SK-N-SH (cell line): ENCODE results near the gene CCDC91. TPM values are rescaled to one million over a fixed set of nuclear protein-coding genes. Genes with fewer than 3 reads are reported as not detected.

ENCODE experiments used
- CTCF ChIA-PET: fragments of 300-600, 350-600 bp; formaldehyde crosslinking; extraction: SDS; loops from one replicate; lab custom pipeline; 2021; lab: Yijun Ruan, JAX
- POLR2A ChIA-PET: fragments of 350-600 bp; sonication (Branson Sonifier 250); formaldehyde crosslinking; extraction: SDS; loops from one replicate; lab custom pipeline; 2020; ENCODE audit warnings: antibody characterized with exemption, inconsistent platforms; lab: Yijun Ruan, JAX
- DNase-seq: peaks from one replicate; pipeline ENCODE4 v3.0.0; 2012
- H2AFZ ChIP-seq: fragments of 200-600 bp; sonication (generic); 2 replicates; pipeline ENCODE4 v1.8.1; 2016; ENCODE audit warnings: antibody characterized with exemption, mild to moderate bottlenecking, low read depth
- H3F3A ChIP-seq: fragments of 200-600 bp; sonication (generic); replicated peaks from 2 replicates; pipeline ENCODE3; 2016; ENCODE audit warnings: antibody characterized with exemption, mild to moderate bottlenecking; ENCODE audit not compliant: insufficient read depth
- H3K27ac ChIP-seq, 2 experiments: fragments of 200-500 bp in 1 of 2; fragments of 200-600 bp in 1 of 2; sonication (Bioruptor generic) in 1 of 2; sonication (generic), shearing (Covaris generic) in 1 of 2; 2 replicates each; pipeline versions ENCODE4 v1.5.1 to v1.6.1; 2014 to 2016; ENCODE audit warnings: low read depth in 2 of 2, inconsistent platforms in 1 of 2, low read length in 1 of 2, mild to moderate bottlenecking in 1 of 2, mixed read lengths in 1 of 2
- H3K27me3 ChIP-seq: fragments of 200-600 bp; sonication (generic), shearing (Covaris generic); 2 replicates; pipeline ENCODE4 v1.6.1; 2016; ENCODE audit warnings: mixed run types; ENCODE audit not compliant: insufficient read depth
- H3K36me3 ChIP-seq, 2 experiments: fragments of 200-500 bp in 1 of 2; fragments of 200-600 bp in 1 of 2; sonication (Bioruptor generic) in 1 of 2; sonication (generic) in 1 of 2; replicated peaks in 1 of 2; 2 replicates each; pipeline versions ENCODE3 to v1.5.1; 2014 to 2016; ENCODE audit warnings: low read length in 1 of 2, mild to moderate bottlenecking in 1 of 2; ENCODE audit not compliant: insufficient read depth in 2 of 2, control insufficient read depth in 1 of 2
- H3K4me1 ChIP-seq, 2 experiments: fragments of 200-500 bp in 1 of 2; fragments of 200-600 bp in 1 of 2; sonication (Bioruptor generic) in 1 of 2; sonication (generic), shearing (Covaris generic) in 1 of 2; 2 replicates each; pipeline versions ENCODE4 v1.5.1 to v1.6.1; 2014 to 2016; ENCODE audit warnings: low read depth in 1 of 2, low read length in 1 of 2, mixed run types in 1 of 2; ENCODE audit not compliant: insufficient read depth in 2 of 2, control insufficient read depth in 1 of 2
- H3K4me2 ChIP-seq: fragments of 200-600 bp; sonication (generic), shearing (Covaris generic); 2 replicates; pipeline ENCODE4 v1.6.1; 2017; ENCODE audit warnings: mixed run types
- H3K4me3 ChIP-seq, 2 experiments: fragments of 200-500 bp in 1 of 2; fragments of 200-600 bp in 1 of 2; sonication (Bioruptor generic) in 1 of 2; sonication (generic), shearing (Covaris generic) in 1 of 2; 2 replicates each; pipeline versions ENCODE4 v1.5.1 to v1.8.1; 2014 to 2016; ENCODE audit warnings: low read depth in 2 of 2, inconsistent platforms in 1 of 2, low read length in 1 of 2, mild to moderate bottlenecking in 1 of 2, mixed read lengths in 1 of 2, moderate library complexity in 1 of 2
- H3K79me2 ChIP-seq: fragments of 200-600 bp; sonication (generic); 2 replicates; pipeline ENCODE4 v1.8.1; 2017; ENCODE audit warnings: mild to moderate bottlenecking; ENCODE audit not compliant: insufficient read depth
- H3K9ac ChIP-seq: fragments of 200-600 bp; sonication (generic); 2 replicates; pipeline ENCODE4 v1.6.1; 2017; ENCODE audit warnings: mixed run types
- H3K9me2 ChIP-seq: fragments of 200-600 bp; sonication (generic); 2 replicates; pipeline ENCODE4 v1.6.1; 2017; ENCODE audit warnings: mixed run types
- H3K9me3 ChIP-seq: fragments of 200-600 bp; sonication (generic); 2 replicates; pipeline ENCODE4 v1.6.1; 2017; ENCODE audit warnings: mixed run types, mild to moderate bottlenecking, moderate library complexity
- H4K20me1 ChIP-seq: fragments of 200-600 bp; sonication (generic); 2 replicates; pipeline ENCODE4 v1.6.1; 2017; ENCODE audit warnings: mild to moderate bottlenecking, mixed run types; ENCODE audit not compliant: insufficient read depth
- CHD2 ChIP-seq: fragments of 150-350 bp; IDR thresholded peaks from 2 replicates; pipeline ENCODE4 v1.6.1; 2018; ENCODE audit warnings: low read length; ENCODE audit not compliant: partially characterized antibody
- FOXJ3 ChIP-seq: sonication (generic); formaldehyde crosslinking; IDR thresholded peaks from 2 replicates; pipeline ENCODE4 v1.5.1; 2020; ENCODE audit warnings: mild to moderate bottlenecking, missing genetic modification reagents
- SIN3A ChIP-seq: IDR thresholded peaks from 2 replicates; pipeline ENCODE4 v1.6.1; 2012; ENCODE audit warnings: low read depth, mild to moderate bottlenecking, low read length, moderate library complexity, borderline replicate concordance
- TCF12 ChIP-seq: IDR thresholded peaks from 2 replicates; pipeline ENCODE4 v1.4.0; 2012
- WGBS: methylation state at CpG from one replicate; pipeline ENCODE4 v1.1.6; 2017; ENCODE audit warnings: low lambda C conversion rate; 5-methylcytosine and 5-hydroxymethylcytosine counted together
- polyA plus RNA-seq, 3 experiments: library from polyadenylated mRNA; depleted of rRNA; stranded (reverse); fragments of >200 nt; gene quantifications; 2 replicates each; pipeline ENCODE4 v1.2.3, GENCODE V29; 2012
- TF ChIP-seq, protein P1 (sequence below): IDR thresholded peaks from 2 replicates; pipeline ENCODE4 v1.4.0; 2012; ENCODE audit warnings: low read depth
- TF ChIP-seq, protein P2 (sequence below): IDR thresholded peaks from 2 replicates; pipeline ENCODE4 v1.4.0; 2012; ENCODE audit warnings: low read depth, borderline replicate concordance
- TF ChIP-seq, protein P3 (sequence below): fragments of 200-600 bp; sonication (generic); IDR thresholded peaks from 2 replicates; pipeline ENCODE4 v1.6.1; 2017; ENCODE audit warnings: antibody characterized with exemption, mild to moderate bottlenecking, moderate library complexity
- TF ChIP-seq, protein P4 (sequence below): fragments of 150-350 bp; IDR thresholded peaks from 2 replicates; pipeline ENCODE4 v1.6.1; 2017; ENCODE audit warnings: antibody characterized with exemption, low read length, low read depth, borderline replicate concordance

CCDC91 gene
- polyA plus RNA-seq, 1 of the 3 experiments (the other 2 are of a cell fraction): 13.0 TPM

DNA sequence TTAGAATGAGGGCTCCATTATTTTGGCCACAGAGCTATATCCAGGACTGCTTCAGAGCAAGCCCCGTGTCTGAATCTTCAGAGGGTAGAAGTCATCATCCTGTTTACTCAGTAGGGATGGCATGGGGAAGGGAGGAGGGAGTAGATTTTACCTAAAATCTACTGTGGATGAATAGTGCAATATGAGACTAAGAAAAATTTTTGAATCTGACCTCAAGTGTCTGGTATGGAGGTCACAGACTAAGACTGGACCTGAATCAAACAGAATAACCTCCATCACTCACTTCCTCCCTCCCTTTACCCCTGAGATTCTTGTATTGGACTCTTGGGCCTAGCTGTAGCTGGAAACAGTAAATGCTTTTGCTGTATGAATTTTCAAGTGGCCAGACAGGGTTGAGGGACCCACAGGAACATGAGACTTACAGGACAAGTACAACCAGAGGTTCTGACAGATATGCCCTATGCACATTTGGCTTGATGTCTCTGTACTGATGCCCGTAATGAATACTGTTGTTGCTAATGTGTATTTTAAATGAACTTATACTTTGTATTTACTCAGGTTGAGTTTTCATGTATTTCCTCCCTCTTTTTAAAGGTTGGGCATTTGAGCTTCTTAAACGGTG, 78.5 kb downstream of the CCDC91 start:
- DNase-seq: no peak
- POLR2A ChIA-PET: no interaction called here
- Histone ChIP-seq H3K9ac (no peak overlapping the region), H2AFZ (no peak overlapping the region), H4K20me1 (no peaks in the 10 kb centered on the region), H3K4me3 (no peak overlapping the region), H3K27me3 (no peaks in the 10 kb centered on the region), H3K36me3 (peaks cover 12 to 25% of the 10 kb centered on the region in 2 experiments), H3K79me2 (no peaks in the 10 kb centered on the region), H3F3A (no peaks in the 10 kb centered on the region), H3K4me1 (no peaks in the 10 kb centered on the region), H3K27ac (no peak overlapping the region), H3K9me3 (peaks cover 14% of the 10 kb centered on the region), H3K4me2 (no peak overlapping the region), H3K9me2 (no peaks in the 10 kb centered on the region; the same call in 1 of the 2 replicates)
- WGBS: 87% methylated on average over 3 of the region's 3 CpGs
- TF ChIP-seq, protein P1, sequence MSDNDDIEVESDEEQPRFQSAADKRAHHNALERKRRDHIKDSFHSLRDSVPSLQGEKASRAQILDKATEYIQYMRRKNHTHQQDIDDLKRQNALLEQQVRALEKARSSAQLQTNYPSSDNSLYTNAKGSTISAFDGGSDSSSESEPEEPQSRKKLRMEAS: no peak
- TF ChIP-seq, protein P2, sequence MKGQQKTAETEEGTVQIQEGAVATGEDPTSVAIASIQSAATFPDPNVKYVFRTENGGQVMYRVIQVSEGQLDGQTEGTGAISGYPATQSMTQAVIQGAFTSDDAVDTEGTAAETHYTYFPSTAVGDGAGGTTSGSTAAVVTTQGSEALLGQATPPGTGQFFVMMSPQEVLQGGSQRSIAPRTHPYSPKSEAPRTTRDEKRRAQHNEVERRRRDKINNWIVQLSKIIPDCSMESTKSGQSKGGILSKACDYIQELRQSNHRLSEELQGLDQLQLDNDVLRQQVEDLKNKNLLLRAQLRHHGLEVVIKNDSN: no peak
- TF ChIP-seq, protein P3, sequence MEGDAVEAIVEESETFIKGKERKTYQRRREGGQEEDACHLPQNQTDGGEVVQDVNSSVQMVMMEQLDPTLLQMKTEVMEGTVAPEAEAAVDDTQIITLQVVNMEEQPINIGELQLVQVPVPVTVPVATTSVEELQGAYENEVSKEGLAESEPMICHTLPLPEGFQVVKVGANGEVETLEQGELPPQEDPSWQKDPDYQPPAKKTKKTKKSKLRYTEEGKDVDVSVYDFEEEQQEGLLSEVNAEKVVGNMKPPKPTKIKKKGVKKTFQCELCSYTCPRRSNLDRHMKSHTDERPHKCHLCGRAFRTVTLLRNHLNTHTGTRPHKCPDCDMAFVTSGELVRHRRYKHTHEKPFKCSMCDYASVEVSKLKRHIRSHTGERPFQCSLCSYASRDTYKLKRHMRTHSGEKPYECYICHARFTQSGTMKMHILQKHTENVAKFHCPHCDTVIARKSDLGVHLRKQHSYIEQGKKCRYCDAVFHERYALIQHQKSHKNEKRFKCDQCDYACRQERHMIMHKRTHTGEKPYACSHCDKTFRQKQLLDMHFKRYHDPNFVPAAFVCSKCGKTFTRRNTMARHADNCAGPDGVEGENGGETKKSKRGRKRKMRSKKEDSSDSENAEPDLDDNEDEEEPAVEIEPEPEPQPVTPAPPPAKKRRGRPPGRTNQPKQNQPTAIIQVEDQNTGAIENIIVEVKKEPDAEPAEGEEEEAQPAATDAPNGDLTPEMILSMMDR: no peak
- CTCF ChIA-PET: no interaction called here

DNA sequence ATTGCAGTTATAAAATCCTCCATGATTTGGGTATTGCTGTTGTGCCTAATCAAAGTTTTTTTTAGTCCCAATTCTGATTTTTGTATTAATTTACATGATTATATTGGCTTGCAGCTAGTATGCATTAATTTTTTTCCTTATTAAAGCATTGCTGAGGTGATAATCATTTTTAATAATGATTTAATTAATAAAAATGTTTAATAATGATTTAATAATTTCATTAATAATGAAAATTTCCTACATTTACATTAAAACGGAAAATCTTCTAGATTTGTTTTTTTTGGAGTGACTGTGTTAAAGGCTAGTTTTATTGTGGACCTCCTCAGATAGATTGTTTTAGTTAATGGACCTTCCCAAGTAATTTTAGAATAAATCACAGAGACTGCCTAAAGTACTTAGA, 79.6 kb downstream of the CCDC91 start:
- no peak overlapping the region for H3K27ac ChIP-seq
- peaks cover 14% of the 10 kb centered on the region for H3K9me3 ChIP-seq
- no peak for DNase-seq
- no peaks in the 10 kb centered on the region for H4K20me1 ChIP-seq
- ChIA-PET POLR2A (no interaction called here), CTCF (no interaction called here)
- no peak overlapping the region for H2AFZ ChIP-seq
- H3K4me2 ChIP-seq: no peak overlapping the region
- peaks cover 12 to 25% of the 10 kb centered on the region in 2 experiments for H3K36me3 ChIP-seq
- no peak for TF ChIP-seq SIN3A
- no peak for TF ChIP-seq TCF12
- TF ChIP-seq FOXJ3 (CRISPR knock-in tag): no peak
- TF ChIP-seq, protein P4, sequence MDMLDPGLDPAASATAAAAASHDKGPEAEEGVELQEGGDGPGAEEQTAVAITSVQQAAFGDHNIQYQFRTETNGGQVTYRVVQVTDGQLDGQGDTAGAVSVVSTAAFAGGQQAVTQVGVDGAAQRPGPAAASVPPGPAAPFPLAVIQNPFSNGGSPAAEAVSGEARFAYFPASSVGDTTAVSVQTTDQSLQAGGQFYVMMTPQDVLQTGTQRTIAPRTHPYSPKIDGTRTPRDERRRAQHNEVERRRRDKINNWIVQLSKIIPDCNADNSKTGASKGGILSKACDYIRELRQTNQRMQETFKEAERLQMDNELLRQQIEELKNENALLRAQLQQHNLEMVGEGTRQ: no peak
- TF ChIP-seq CHD2: no peak
- H3K4me3 ChIP-seq: no peak overlapping the region
- H3F3A ChIP-seq: no peaks in the 10 kb centered on the region
- no peaks in the 10 kb centered on the region for H3K27me3 ChIP-seq
- no peak overlapping the region for H3K9ac ChIP-seq
- 96% methylated on average over 1 of the region's 1 CpG for WGBS
- H3K9me2 ChIP-seq: no peaks in the 10 kb centered on the region; the same call in 1 of the 2 replicates
- H3K79me2 ChIP-seq: no peaks in the 10 kb centered on the region
- H3K4me1 ChIP-seq: no peaks in the 10 kb centered on the region
